ENCODE measurements around the gene OTX1. TPM values are rescaled to one million over a fixed set of nuclear protein-coding genes. Genes with fewer than 3 reads are reported as not detected.

Gene OTX1
- total and polyA plus RNA-seq, 2 donors (not counting 3 experiments of a cell fraction or from before 2014, with no cell fraction given), result not detected

GRCh38 chr2:63046961-63047320, 3.7 kb upstream of the OTX1 start:
- Histone ChIP-seq H2AFZ (ENCODE audit: low read depth, low read length) (no peak overlapping the region), H3K4me3 (replicated peaks in 1 of 3; ENCODE audit: insufficient read depth in 1 of 3, low read depth in 1 of 3, low read length in 3 of 3) (no peak overlapping the region), H3K9ac (replicated peaks; ENCODE audit: extremely low read depth, insufficient read depth, low read length) (no peak overlapping the region), H4K20me1 (replicated peaks; ENCODE audit: control insufficient read depth, extremely low read depth, insufficient read depth, low read length) (no peaks in the 10 kb centered on the region), H3K4me2 (ENCODE audit: insufficient read depth, low read length) (no peak overlapping the region), H3K27ac (ENCODE audit: insufficient read depth, low read depth, low read length) (no peak overlapping the region), H3K9me1 (replicated peaks; ENCODE audit: control insufficient read depth, extremely low read depth, insufficient read depth, low read length) (no peaks in the 10 kb centered on the region), H3K79me2 (ENCODE audit: control insufficient read depth, insufficient read depth, low read length) (no peaks in the 10 kb centered on the region), H3K9me3 (replicated peaks; ENCODE audit: control insufficient read depth, insufficient read depth, low read length) (no peaks in the 10 kb centered on the region), H3K4me1 (ENCODE audit: control insufficient read depth, extremely low read depth, insufficient read depth, low read length) (peaks cover 16% of the 10 kb centered on the region), H3K36me3 (ENCODE audit: control insufficient read depth in 2 of 2, extremely low read depth in 1 of 2, insufficient read depth in 2 of 2, low read length in 2 of 2) (no peaks in the 10 kb centered on the region), H3K27me3 (ENCODE audit: control insufficient read depth in 2 of 2, insufficient read depth in 2 of 2, low read length in 2 of 2) (peaks cover 40 to 43% of the 10 kb centered on the region in 2 experiments)
- dilution Hi-C loops (cut with MboI; ENCODE audit: extremely low pct_ligation_motif_present, low sequenced_read_pairs) (no loop called here), intact Hi-C loops (cut with micrococcal nuclease) (no loop called here)
- ChIA-PET POLR2A (no interaction called here), CTCF (interaction anchor here (1.0 kb wide), 2 partner anchors 10 to 440 kb away, joined by 3 read pairs; no protein-coding TSS in a partner anchor)
- no TSS peak for BruUV-seq (replicated peaks)
- FAIRE-seq, result no peak
- DNase-seq (ENCODE audit: low read depth, low spot score), result no peak
- TF ChIP-seq MYC (IDR thresholded peaks at IDR 0.05; ENCODE audit: low read depth, low read length) (no peak), GATA2 (IDR thresholded peaks at IDR 0.05; ENCODE audit: insufficient read depth, insufficient read length, low read depth, low read length) (no peak), MAX (IDR thresholded peaks at IDR 0.05; ENCODE audit: insufficient read depth, insufficient read length) (no peak), POLR2A (IDR thresholded peaks at IDR 0.05; ENCODE audit: low read depth, low read length) (no peak), EZH2 (IDR thresholded peaks at IDR 0.05; ENCODE audit: borderline replicate concordance, low read depth, low read length, severe bottlenecking) (no peak), CTCF (IDR thresholded peaks at IDR 0.05; ENCODE audit: extremely low read depth in 1 of 2, insufficient read depth in 1 of 2, low read depth in 1 of 2, low read length in 2 of 2) (no peak), POLR2AphosphoS5 (IDR thresholded peaks at IDR 0.05; ENCODE audit: insufficient read depth, low read depth, low read length) (no peak), FOS (IDR thresholded peaks at IDR 0.05; ENCODE audit: borderline replicate concordance, insufficient read depth, low read length) (no peak), JUN (IDR thresholded peaks at IDR 0.05; ENCODE audit: borderline replicate concordance, insufficient read depth, insufficient read length, low read depth) (no peak)

All from endothelial cell of umbilical vein (primary cell).